GM23338 (cell line): ENCODE data around the gene CHMP4A. TPM values are rescaled to one million over a fixed set of nuclear protein-coding genes. Genes with fewer than 3 reads are reported as not detected.

Source experiments
- CTCF ChIP-seq, 2 experiments: fragments of 200-600 bp in 1 of 2; sonication (generic) in 1 of 2; conservative IDR thresholded peaks; 2 replicates each; pipeline versions ENCODE4 v1.5.1 to v1.6.1; 2016 to 2017; ENCODE audit warnings: antibody characterized with exemption in 2 of 2, low read depth in 2 of 2, mild to moderate bottlenecking in 2 of 2, moderate library complexity in 1 of 2
- EZH2 ChIP-seq: fragments of 200-600 bp; sonication (generic); IDR thresholded peaks from one replicate; pipeline ENCODE4 v1.8.0; 2017; ENCODE audit warnings: antibody characterized with exemption, mild to moderate bottlenecking, low read depth; ENCODE audit not compliant: unreplicated experiment
- NANOG ChIP-seq: IDR thresholded peaks from 2 replicates; pipeline ENCODE4 v1.6.1; 2016; ENCODE audit warnings: antibody characterized with exemption, borderline replicate concordance
- ZNF331 ChIP-seq: fragments of 250-450 bp; sonication (Bioruptor Pico); IDR thresholded peaks from 2 replicates; pipeline ENCODE4 v1.5.0; 2020; ENCODE audit warnings: low read depth, mild to moderate bottlenecking, moderate library complexity
- ZNF462 ChIP-seq: fragments of 250-450 bp; sonication (Bioruptor Pico); IDR thresholded peaks from 2 replicates; pipeline ENCODE4 v1.5.0; 2020; ENCODE audit warnings: mild to moderate bottlenecking, moderate library complexity
- polyA plus RNA-seq: library from polyadenylated mRNA; unstranded; fragments of >200 nt; fragmentation: Nextera tagmentation; extraction: Ambion mirVana; gene quantifications from 2 replicates; pipeline ENCODE4 v1.2.1, GENCODE V29; 2016
- total RNA-seq: library from RNA; depleted of rRNA; stranded (reverse); fragments of >200 nt; shearing (Covaris generic); gene quantifications from 2 replicates; pipeline ENCODE4 v1.2.3, GENCODE V29; 2014

The CHMP4A gene
- total and polyA plus RNA-seq, 2 experiments from 2014 or later = 19.3 to 36.9 TPM

GRCh38 chr14:24181371-24182077 is 31.8 kb downstream of the CHMP4A start (continued):
- no peak for TF ChIP-seq CTCF (conservative IDR thresholded peaks at IDR 0.05; ENCODE audit: low read depth in 2 of 2)
- TF ChIP-seq ZNF462 = no peak
- TF ChIP-seq NANOG = no peak
- no peak for TF ChIP-seq ZNF331
- TF ChIP-seq EZH2 = no peak
